Karpas-422 (cell line): ENCODE measurements around the gene RBM4B. TPM values are rescaled to one million over a fixed set of nuclear protein-coding genes. Genes with fewer than 3 reads are reported as not detected.
"Not testable (repeated sequence)": the region's sequence is repeated elsewhere in the genome, so short reads cannot be mapped to it uniquely, and the experiment has no call there.

Source experiments
- DNase-seq: peaks from one replicate; pipeline ENCODE4 v3.0.0-alpha.2; 2015
- H2AFZ ChIP-seq: fragments of 200-600 bp; sonication (generic); 2 replicates; pipeline ENCODE4 v1.6.1; 2014; ENCODE audit warnings: antibody characterized with exemption, low read length, mixed read lengths
- H3K27ac ChIP-seq: fragments of 200-600 bp; sonication (generic); 2 replicates; pipeline ENCODE4 v1.5.1; 2014; ENCODE audit warnings: mild to moderate bottlenecking, low read length, moderate library complexity
- H3K27me3 ChIP-seq: fragments of 200-600 bp; sonication (generic); 2 replicates; pipeline ENCODE4 v1.6.1; 2014; ENCODE audit warnings: low read length, mixed read lengths
- H3K36me3 ChIP-seq: fragments of 200-600 bp; sonication (generic); 2 replicates; pipeline ENCODE4 v1.6.1; 2014; ENCODE audit warnings: low read length, mixed read lengths; ENCODE audit not compliant: insufficient read depth
- H3K4me1 ChIP-seq: fragments of 200-600 bp; sonication (generic); 2 replicates; pipeline ENCODE4 v1.6.1; 2014; ENCODE audit warnings: mild to moderate bottlenecking, low read length, mixed read lengths
- H3K4me2 ChIP-seq: fragments of 200-600 bp; sonication (generic); 2 replicates; pipeline ENCODE4 v1.6.1; 2014; ENCODE audit warnings: low read length, low read depth, mild to moderate bottlenecking; ENCODE audit not compliant: poor library complexity, severe bottlenecking
- H3K4me3 ChIP-seq: fragments of 200-600 bp; sonication (generic); 2 replicates; pipeline ENCODE4 v1.5.1; 2014; ENCODE audit warnings: mild to moderate bottlenecking, antibody characterized with exemption, low read length, mixed read lengths
- H3K79me2 ChIP-seq: fragments of 200-600 bp; sonication (generic); 2 replicates; pipeline ENCODE4 v1.6.1; 2014; ENCODE audit warnings: mild to moderate bottlenecking, low read length, mixed read lengths
- H3K9ac ChIP-seq: fragments of 200-600 bp; sonication (generic); 2 replicates; pipeline ENCODE4 v1.6.0; 2014; ENCODE audit warnings: low read length
- H3K9me2 ChIP-seq: fragments of 200-600 bp; sonication (generic), shearing (Covaris generic); replicated peaks from 2 replicates; pipeline ENCODE4 v1.6.0; 2014; ENCODE audit warnings: mild to moderate bottlenecking, low read length, moderate library complexity; ENCODE audit not compliant: insufficient read depth
- H3K9me3 ChIP-seq: fragments of 300-700, 200-600 bp; sonication (generic); 2 replicates; pipeline ENCODE4 v1.6.1; 2014; ENCODE audit warnings: low read length, mixed read lengths
- H4K20me1 ChIP-seq: fragments of 200-600 bp; sonication (generic); 2 replicates; pipeline ENCODE4 v1.6.1; 2014; ENCODE audit warnings: mild to moderate bottlenecking, antibody characterized with exemption, low read length, low read depth; ENCODE audit not compliant: insufficient read depth
- total RNA-seq: library from RNA; depleted of rRNA; stranded (reverse); fragments of >200 nt; shearing (Covaris generic); gene quantifications from 2 replicates; pipeline ENCODE4 v1.2.3, GENCODE V29; 2014; ENCODE audit warnings: low replicate concordance; rRNA removed

Gene RBM4B
- 39.5 and 43.2 TPM in 2 replicates for total RNA-seq

- H4K20me1 ChIP-seq = no peaks in the 10 kb centered on the region
- peak within 1 kb of the TSS; percentile 79 for H3K4me2 ChIP-seq
- peak within 1 kb of the TSS; percentile 79 for H3K4me3 ChIP-seq
- H3K4me1 ChIP-seq = peaks cover 36% of the 10 kb centered on the region
- H2AFZ ChIP-seq = peak within 1 kb of the TSS; percentile 40
- H3K27me3 ChIP-seq = no peaks in the 10 kb centered on the region
- no peaks in the 10 kb centered on the region for H3K9me3 ChIP-seq
- peak; percentile 98 for DNase-seq
- peak within 1 kb of the TSS; percentile 81 for H3K27ac ChIP-seq
- no peaks in the 10 kb centered on the region for H3K9me2 ChIP-seq
- peak within 1 kb of the TSS; percentile 81 for H3K9ac ChIP-seq
- H3K36me3 ChIP-seq = peaks cover 9% of the 10 kb centered on the region; the same call in 1 of the 2 replicates
- H3K79me2 ChIP-seq = peaks cover 41% of the 10 kb centered on the region
These were observed at the start of gene RBM4B for GRCh38 chr11:66677599-66678375. TSS of gene RBM4B (minus strand) at chr11:66677887. CDS start at chr11:66677079, 808 bp downstream.

- Histone ChIP-seq H3K79me2 (peaks cover 38% of the 10 kb centered on the region), H2AFZ (no peak overlapping the region), H3K36me3 (no peaks in the 10 kb centered on the region), H3K9ac (no peak overlapping the region), H3K27ac (no peak overlapping the region), H3K27me3 (no peaks in the 10 kb centered on the region), H3K4me2 (no peak overlapping the region), H3K4me1 (peaks cover 44% of the 10 kb centered on the region), H4K20me1 (no peaks in the 10 kb centered on the region), H3K4me3 (no peak overlapping the region), H3K9me2 (no peaks in the 10 kb centered on the region), H3K9me3 (no peaks in the 10 kb centered on the region)
- DNase-seq = no peak
These were observed 48.0 kb upstream of the RBM4B start for GRCh38 chr11:66725647-66726046.

- H3K4me3 ChIP-seq = no peak overlapping the region
- H3K9ac ChIP-seq = no peak overlapping the region
- no peaks in the 10 kb centered on the region for H4K20me1 ChIP-seq
- no peak overlapping the region for H2AFZ ChIP-seq
- no peak overlapping the region for H3K4me2 ChIP-seq
- H3K4me1 ChIP-seq = peaks cover 47% of the 10 kb centered on the region
- H3K27ac ChIP-seq = no peak overlapping the region
- no peaks in the 10 kb centered on the region for H3K36me3 ChIP-seq
- DNase-seq = no peak
- H3K79me2 ChIP-seq = peaks cover 38% of the 10 kb centered on the region
- H3K9me2 ChIP-seq = no peaks in the 10 kb centered on the region
- H3K9me3 ChIP-seq = no peaks in the 10 kb centered on the region
- H3K27me3 ChIP-seq = no peaks in the 10 kb centered on the region
These were observed 47.4 kb upstream of the RBM4B start for GRCh38 chr11:66725114-66725513.

- H3K4me3 ChIP-seq, H3K36me3 ChIP-seq, H2AFZ ChIP-seq, H3K4me2 ChIP-seq, H4K20me1 ChIP-seq, H3K9me2 ChIP-seq, H3K9me3 ChIP-seq, H3K9ac ChIP-seq, H3K27me3 ChIP-seq, DNase-seq: not testable (repeated sequence)
- peaks cover 38% of the 10 kb centered on the region for H3K79me2 ChIP-seq
- peaks cover 49% of the 10 kb centered on the region for H3K4me1 ChIP-seq
- H3K27ac ChIP-seq = peak overlapping the region; percentile 15; the same call in 1 of the 2 replicates
These were observed 46.5 kb upstream of the RBM4B start for GRCh38 chr11:66724167-66724566.

- H3K9me2 ChIP-seq = no peaks in the 10 kb centered on the region
- no peak for DNase-seq
- no peak overlapping the region for H3K4me2 ChIP-seq
- no peak overlapping the region for H3K9ac ChIP-seq
- H3K27ac ChIP-seq = no peak overlapping the region
- H3K79me2 ChIP-seq = peaks cover 38% of the 10 kb centered on the region
- peaks cover 44% of the 10 kb centered on the region for H3K4me1 ChIP-seq
- H3K36me3 ChIP-seq = no peaks in the 10 kb centered on the region; the same call in 1 of the 2 replicates
- H3K4me3 ChIP-seq = no peak overlapping the region
- no peak overlapping the region for H2AFZ ChIP-seq
- no peaks in the 10 kb centered on the region for H4K20me1 ChIP-seq
- no peaks in the 10 kb centered on the region for H3K9me3 ChIP-seq
- H3K27me3 ChIP-seq = no peaks in the 10 kb centered on the region
These were observed 46.0 kb upstream of the RBM4B start for GRCh38 chr11:66723693-66724092.

DNA sequence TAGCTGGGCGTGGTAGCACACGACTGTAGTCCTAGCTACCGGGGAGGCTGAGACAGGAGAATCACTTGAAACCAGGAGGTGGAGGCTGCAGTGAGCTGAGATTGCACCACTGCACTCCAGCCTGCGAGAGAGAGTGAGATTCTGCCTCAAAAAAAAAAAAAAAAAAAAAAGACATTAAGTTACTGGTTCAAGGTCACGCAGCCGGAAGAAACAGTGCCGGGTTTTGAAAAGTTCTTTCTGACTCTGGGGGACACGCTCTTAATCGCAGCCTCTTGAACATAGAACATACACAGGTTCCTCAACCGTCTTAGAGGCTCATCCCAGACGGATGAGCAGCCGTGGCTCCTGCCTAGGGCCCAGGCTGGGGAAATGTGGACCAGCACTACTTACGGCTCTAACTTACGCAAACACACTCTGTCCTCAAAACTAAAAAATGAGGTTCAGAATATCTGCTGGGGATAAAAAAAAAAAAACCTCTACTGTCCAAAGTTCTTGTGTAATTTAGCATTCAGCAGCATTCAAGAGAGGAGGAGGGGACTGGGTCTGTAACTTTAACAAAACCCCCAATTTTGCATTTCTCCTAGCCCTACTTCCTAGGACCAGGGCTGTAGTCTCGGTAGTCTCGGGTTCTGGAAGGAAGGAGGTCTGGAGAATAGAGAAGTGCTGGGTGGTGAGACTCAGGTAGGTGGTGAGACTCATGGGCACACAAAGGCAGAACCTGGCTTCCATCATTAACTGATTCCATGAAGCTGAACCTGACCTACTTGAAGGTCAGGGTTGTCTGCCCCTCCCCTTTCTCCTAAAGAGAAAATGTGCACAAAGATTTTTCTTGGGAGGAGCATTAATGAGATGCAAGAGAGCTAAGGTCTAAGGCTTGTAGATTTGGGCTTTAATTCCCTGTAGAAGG is 45.3 kb upstream of the RBM4B start:
- H3K4me2 ChIP-seq = no peak overlapping the region

DNA sequence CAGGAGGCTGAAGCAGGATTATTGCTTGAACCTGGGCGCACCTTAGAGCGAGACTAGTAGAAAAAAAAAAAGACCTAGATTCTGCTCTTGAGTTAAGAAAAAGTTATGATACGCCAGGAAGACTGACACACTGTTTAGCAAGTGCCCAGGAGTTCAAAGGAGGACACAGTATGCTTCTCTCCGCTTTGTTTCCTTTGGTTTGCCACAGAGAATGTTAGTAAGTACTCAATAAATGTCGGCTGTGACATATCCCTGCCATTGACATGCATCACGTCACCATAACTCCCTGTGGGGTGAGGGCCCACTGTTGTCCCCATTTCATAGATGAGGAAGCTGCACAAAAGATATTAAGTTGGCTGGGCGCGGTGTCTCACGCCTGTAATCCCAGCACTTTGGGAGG is 44.3 kb upstream of the RBM4B start:
- H3K4me2 ChIP-seq = no peak overlapping the region
- no peak for DNase-seq
- no peaks in the 10 kb centered on the region for H3K27me3 ChIP-seq
- H3K9me2 ChIP-seq = no peaks in the 10 kb centered on the region
- peaks cover 35% of the 10 kb centered on the region for H3K4me1 ChIP-seq
- no peaks in the 10 kb centered on the region; the same call in 1 of the 2 replicates for H3K36me3 ChIP-seq
- no peak overlapping the region for H3K9ac ChIP-seq
- H3K4me3 ChIP-seq = no peak overlapping the region
- H3K27ac ChIP-seq = no peak overlapping the region
- H2AFZ ChIP-seq = no peak overlapping the region
- no peaks in the 10 kb centered on the region for H4K20me1 ChIP-seq
- peaks cover 34% of the 10 kb centered on the region for H3K79me2 ChIP-seq
- no peaks in the 10 kb centered on the region for H3K9me3 ChIP-seq

More for the DNA sequence above, 45.3 kb upstream of the RBM4B start:
- H3K27me3 ChIP-seq = no peaks in the 10 kb centered on the region
- H3K4me3 ChIP-seq = no peak overlapping the region
- no peaks in the 10 kb centered on the region for H3K9me2 ChIP-seq
- H3K36me3 ChIP-seq = no peaks in the 10 kb centered on the region; the same call in 1 of the 2 replicates
- H3K4me1 ChIP-seq = peaks cover 41% of the 10 kb centered on the region
- DNase-seq = no peak
- no peaks in the 10 kb centered on the region for H3K9me3 ChIP-seq
- H3K79me2 ChIP-seq = peaks cover 38% of the 10 kb centered on the region
- H4K20me1 ChIP-seq = no peaks in the 10 kb centered on the region
- no peak overlapping the region for H3K27ac ChIP-seq
- no peak overlapping the region for H2AFZ ChIP-seq
- no peak overlapping the region for H3K9ac ChIP-seq
